ENCODE results near the gene MAGI1. TPM values are rescaled to one million over a fixed set of nuclear protein-coding genes. Genes with fewer than 3 reads are reported as not detected.

The MAGI1 gene
- total RNA-seq, 2 experiments from 2014 or later, result 0.47 to 0.51 TPM

GRCh38 chr3:65557899-65558564 lies 480.7 kb downstream of the MAGI1 start:
- DNase-seq, result no peak
- intact Hi-C loops (cut with micrococcal nuclease), result no loop called here
- no peak for ATAC-seq
- TF ChIP-seq CTCF (IDR thresholded peaks at IDR 0.05), result no peak
- CTCF ChIA-PET, result no interaction called here
- POLR2A ChIA-PET, result no interaction called here
- Mint-ChIP-seq H3K27me3 (no peaks in the 10 kb centered on the region), H3K4me3 (no peak overlapping the region), H3K27ac (no peak overlapping the region), H3K4me1 (ENCODE audit: low read depth) (no peaks in the 10 kb centered on the region), H3K9me3 (no peaks in the 10 kb centered on the region), H3K36me3 (ENCODE audit: low read depth) (no peaks in the 10 kb centered on the region)

GRCh38 chr3:65556934-65557577 lies 481.7 kb downstream of the MAGI1 start:
- CTCF ChIA-PET, result no interaction called here
- POLR2A ChIA-PET, result no interaction called here
- Mint-ChIP-seq H3K27ac (no peak overlapping the region), H3K4me1 (ENCODE audit: low read depth) (no peaks in the 10 kb centered on the region), H3K27me3 (no peaks in the 10 kb centered on the region), H3K36me3 (ENCODE audit: low read depth) (no peaks in the 10 kb centered on the region), H3K9me3 (no peaks in the 10 kb centered on the region), H3K4me3 (no peak overlapping the region)
- DNase-seq, result no peak
- ATAC-seq, result no peak
- no peak for TF ChIP-seq CTCF (IDR thresholded peaks at IDR 0.05)
- intact Hi-C loops (cut with micrococcal nuclease), result no loop called here

GRCh38 chr3:65552434-65552833 lies 486.3 kb downstream of the MAGI1 start:
- H3K4me3 Mint-ChIP-seq, result no peak overlapping the region
- ChIA-PET CTCF (interaction anchor here (0.7 kb wide), 1 partner anchor 10 kb away, joined by 3 read pairs; no protein-coding TSS in a partner anchor), POLR2A (no interaction called here)
- H3K27me3 Mint-ChIP-seq, result peaks cover 18% of the 10 kb centered on the region
- no peaks in the 10 kb centered on the region for H3K4me1 Mint-ChIP-seq (ENCODE audit: low read depth)
- H3K9me3 Mint-ChIP-seq, result no peaks in the 10 kb centered on the region
- no peak for DNase-seq
- ATAC-seq, result no peak
- no peak for TF ChIP-seq CTCF (IDR thresholded peaks at IDR 0.05)
- intact Hi-C loops (cut with micrococcal nuclease), result no loop called here
- H3K36me3 Mint-ChIP-seq (ENCODE audit: low read depth), result no peaks in the 10 kb centered on the region
- no peak overlapping the region for H3K27ac Mint-ChIP-seq

GRCh38 chr3:65551945-65552344 lies 486.8 kb downstream of the MAGI1 start:
- H3K36me3 Mint-ChIP-seq (ENCODE audit: low read depth), result no peaks in the 10 kb centered on the region
- ChIA-PET CTCF (no interaction called here), POLR2A (no interaction called here)
- H3K27ac Mint-ChIP-seq, result no peak overlapping the region
- no peak for TF ChIP-seq CTCF (IDR thresholded peaks at IDR 0.05)
- no peaks in the 10 kb centered on the region for H3K4me1 Mint-ChIP-seq (ENCODE audit: low read depth)
- intact Hi-C loops (cut with micrococcal nuclease), result no loop called here
- H3K4me3 Mint-ChIP-seq, result no peak overlapping the region
- no peaks in the 10 kb centered on the region for H3K9me3 Mint-ChIP-seq
- DNase-seq, result no peak
- peaks cover 19% of the 10 kb centered on the region for H3K27me3 Mint-ChIP-seq
- ATAC-seq, result no peak

- Mint-ChIP-seq H3K4me1 (ENCODE audit: low read depth) (no peaks in the 10 kb centered on the region), H3K27ac (no peak overlapping the region), H3K9me3 (no peaks in the 10 kb centered on the region), H3K27me3 (peaks cover 19% of the 10 kb centered on the region), H3K4me3 (no peak overlapping the region), H3K36me3 (ENCODE audit: low read depth) (no peaks in the 10 kb centered on the region)
- TF ChIP-seq CTCF (IDR thresholded peaks at IDR 0.05), result no peak
- no peak for DNase-seq
- intact Hi-C loops (cut with micrococcal nuclease), result no loop called here
- ChIA-PET POLR2A (no interaction called here), CTCF (no interaction called here)
- ATAC-seq, result no peak
Measured at GRCh38 chr3:65550137-65550536, 488.6 kb downstream of the MAGI1 start.
